K562 (cell line): ENCODE results near the gene APOBEC3A. TPM values are rescaled to one million over a fixed set of nuclear protein-coding genes. Genes with fewer than 3 reads are reported as not detected.
A peak's percentile ranks its signal among the peaks of the same experiment; 100 is the strongest.

ENCODE experiments used
- ATAC-seq: fragments of 200-7000 bp; cut with Tn5 transposase; 3 replicates; pipeline ENCODE4 v1.9.1; 2020; ENCODE audit warnings: moderate library complexity
- BruUV-seq: library from RNA; stranded (reverse); fragments of 400-500 nt; replicated peaks from 2 replicates; lab custom pipeline; 2021; lab: Mats Ljungman, UMichigan
- CTCF ChIA-PET: fragments of 300-600 bp; formaldehyde crosslinking; extraction: SDS; loops from one replicate; lab custom pipeline; 2021; ENCODE audit warnings: low intra/inter-chr PET ratio; lab: Yijun Ruan, JAX
- POLR2A ChIA-PET: fragments of 300-600, 350-650 bp; sonication (Branson Sonifier 250); formaldehyde crosslinking; extraction: SDS; loops from one replicate; lab custom pipeline; 2021; ENCODE audit warnings: antibody characterized with exemption, inconsistent platforms; lab: Yijun Ruan, JAX
- DNase-seq, 4 experiments: peaks; one replicate each; pipeline versions ENCODE4 v3.0.0 to v3.0.0-alpha.2; 2011 to 2018; ENCODE audit warnings: low spot score in 3 of 4, mixed read lengths in 3 of 4; ENCODE audit errors: extremely low read depth in 1 of 4
- FAIRE-seq: peaks from 2 replicates; lab custom pipeline; 2011; peaks lifted over from hg19 to GRCh38; lab: Jason Lieb, UNC
- H2AFZ ChIP-seq: 2 replicates; pipeline ENCODE4 v1.6.0; 2011; ENCODE audit warnings: low read depth, low read length, control low read depth, inconsistent platforms
- H3K27ac ChIP-seq: fragments of 200-600 bp; 3 replicates; pipeline ENCODE4 v1.8.0; 2011; ENCODE audit warnings: low read depth, mild to moderate bottlenecking, control low read depth, inconsistent platforms, low read length, moderate library complexity, mixed read lengths; ENCODE audit errors: extremely low read depth
- H3K27me3 ChIP-seq, 2 experiments: fragments of 300-600 bp in 1 of 2; 2 replicates in 1 of 2; 3 replicates in 1 of 2; pipeline versions ENCODE4 v1.6.0 to v1.8.0; 2011; ENCODE audit warnings: inconsistent platforms in 2 of 2, low read length in 2 of 2, mild to moderate bottlenecking in 1 of 2, mixed read lengths in 1 of 2, moderate library complexity in 1 of 2; ENCODE audit not compliant: control insufficient read depth in 2 of 2, insufficient read depth in 2 of 2
- H3K36me3 ChIP-seq: fragments of 300-600 bp; 3 replicates; pipeline ENCODE4 v1.8.0; 2011; ENCODE audit warnings: mild to moderate bottlenecking, low read length, inconsistent platforms; ENCODE audit not compliant: control insufficient read depth, insufficient read depth
- H3K4me1 ChIP-seq, 2 experiments: fragments of 200-600 bp in 1 of 2; replicated peaks in 1 of 2; 2 replicates in 1 of 2; 3 replicates in 1 of 2; pipeline versions ENCODE4 v1.5.1 to v1.8.0; 2011; ENCODE audit warnings: inconsistent platforms in 2 of 2, low read length in 2 of 2, mild to moderate bottlenecking in 1 of 2, mixed read lengths in 1 of 2, moderate library complexity in 1 of 2; ENCODE audit not compliant: control insufficient read depth in 2 of 2, insufficient read depth in 2 of 2
- H3K4me2 ChIP-seq: 2 replicates; pipeline ENCODE4 v1.6.1; 2011; ENCODE audit warnings: low read length, control low read depth, inconsistent platforms, mixed read lengths; ENCODE audit not compliant: insufficient read depth
- H3K4me3 ChIP-seq: fragments of 200-600 bp; sonication (generic), shearing (Covaris generic); 2 replicates; pipeline ENCODE4 v1.5.1; 2016; ENCODE audit warnings: control low read depth, inconsistent platforms
- H3K79me2 ChIP-seq: fragments of 200-600 bp; 3 replicates; pipeline ENCODE4 v1.8.0; 2011; ENCODE audit warnings: low read length, inconsistent platforms; ENCODE audit not compliant: control insufficient read depth, insufficient read depth
- H3K9ac ChIP-seq, 2 experiments: 2 replicates each; pipeline versions ENCODE4 v1.6.0 to v1.6.1; 2011; ENCODE audit warnings: low read depth in 2 of 2, low read length in 2 of 2, control low read depth in 1 of 2, inconsistent platforms in 1 of 2, mild to moderate bottlenecking in 1 of 2, mixed read lengths in 1 of 2; ENCODE audit not compliant: insufficient read depth in 1 of 2
- H3K9me1 ChIP-seq: one replicate; pipeline ENCODE4 v1.6.0; 2011; ENCODE audit warnings: inconsistent platforms, mild to moderate bottlenecking, low read length, moderate library complexity; ENCODE audit not compliant: control insufficient read depth, insufficient read depth
- H3K9me3 ChIP-seq: replicated peaks from 2 replicates; pipeline ENCODE4 v1.5.1; 2011; ENCODE audit warnings: low read depth, low read length, inconsistent platforms; ENCODE audit not compliant: control insufficient read depth, insufficient read depth
- H4K20me1 ChIP-seq: replicated peaks from 2 replicates; pipeline ENCODE4 v1.6.1; 2011; ENCODE audit warnings: low read length, inconsistent platforms, mixed read lengths; ENCODE audit not compliant: control insufficient read depth, insufficient read depth
- RCOR1 ChIP-seq, 2 experiments: IDR thresholded peaks; 2 replicates each; pipeline ENCODE4 v1.6.1; 2012; ENCODE audit warnings: low read depth in 2 of 2, low read length in 2 of 2, borderline replicate concordance in 1 of 2, improper control_type of control experiment in 1 of 2
- SP1 ChIP-seq: sonication (generic); formaldehyde crosslinking; IDR thresholded peaks from 2 replicates; pipeline ENCODE4 v1.8.1; 2022; ENCODE audit warnings: mild to moderate bottlenecking, missing genetic modification reagents
- SREBF2 ChIP-seq: sonication (generic); formaldehyde crosslinking; IDR thresholded peaks from 2 replicates; pipeline ENCODE4 v1.4.0; 2020; ENCODE audit warnings: mild to moderate bottlenecking, missing genetic modification reagents
- ZNF274 ChIP-seq: IDR thresholded peaks from 2 replicates; pipeline ENCODE4 v1.6.1; 2011; ENCODE audit warnings: low read depth, mild to moderate bottlenecking, low read length, moderate library complexity, borderline replicate concordance
- WGBS: fragments of 100-300 bp; shearing (Covaris generic); methylation state at CpG from one replicate; pipeline ENCODE4 v1.1.6; 2016; ENCODE audit warnings: low coverage, mixed read lengths; ENCODE audit not compliant: insufficient coverage; ENCODE audit errors: missing lambda C conversion rate; 5-methylcytosine and 5-hydroxymethylcytosine counted together
- in situ Hi-C: fragments of 300-500 bp; cut with MboI; formaldehyde crosslinking; loops from 4 replicates; pipeline ENCODE4 v1.15.0; 2018; ENCODE audit warnings: inconsistent platforms, mixed read lengths
- intact Hi-C: fragments of 100-400 bp; cut with micrococcal nuclease; formaldehyde crosslinking; loops from 2 replicates; pipeline ENCODE4 v1.14.2; 2022
- polyA plus RNA-seq, 8 experiments: library from polyadenylated mRNA; depleted of rRNA in 4 of 8; stranded (reverse) in 5 of 8; unstranded in 3 of 8; fragments of >200 nt; fragmentation: Nextera tagmentation in 2 of 8; fragmentation: Illumina TruSeq in 1 of 8; extraction: Ambion mirVana in 2 of 8; extraction: Trizol in 1 of 8; gene quantifications; 2 replicates each; pipeline versions ENCODE4 v1.2.1 to v1.2.3, GENCODE V29; 2011 to 2014; ENCODE audit warnings: inconsistent platforms in 1 of 8, missing spikeins in 1 of 8
- total RNA-seq, 7 experiments: library from RNA; depleted of rRNA in 6 of 7; stranded (reverse); fragments of >200 nt in 6 of 7; fragmentation: Illumina TruSeq in 2 of 7; extraction: Trizol in 2 of 7; gene quantifications; 2 replicates each; pipeline versions ENCODE4 v1.2.1 to v1.2.3, GENCODE V29; 2011 to 2021; ENCODE audit warnings: low replicate concordance in 1 of 7
- TF ChIP-seq, protein P1 (sequence below): fragments of 200-800 bp; sonication (Bioruptor generic); IDR thresholded peaks from 2 replicates; pipeline ENCODE4 v1.6.1; 2017; ENCODE audit warnings: missing genetic modification characterization, missing compliant biosample characterization
- TF ChIP-seq, protein P2 (sequence below): sonication (generic); formaldehyde crosslinking; IDR thresholded peaks from 2 replicates; pipeline ENCODE4 v1.8.0; 2022; ENCODE audit warnings: missing genetic modification reagents, mild to moderate bottlenecking, borderline replicate concordance

Gene APOBEC3A
- total and polyA plus RNA-seq, 9 of the 15 experiments (the other 6 are each of a cell fraction or from before 2014, with no cell fraction given) = 0.04 TPM; not detected in 8

DNA sequence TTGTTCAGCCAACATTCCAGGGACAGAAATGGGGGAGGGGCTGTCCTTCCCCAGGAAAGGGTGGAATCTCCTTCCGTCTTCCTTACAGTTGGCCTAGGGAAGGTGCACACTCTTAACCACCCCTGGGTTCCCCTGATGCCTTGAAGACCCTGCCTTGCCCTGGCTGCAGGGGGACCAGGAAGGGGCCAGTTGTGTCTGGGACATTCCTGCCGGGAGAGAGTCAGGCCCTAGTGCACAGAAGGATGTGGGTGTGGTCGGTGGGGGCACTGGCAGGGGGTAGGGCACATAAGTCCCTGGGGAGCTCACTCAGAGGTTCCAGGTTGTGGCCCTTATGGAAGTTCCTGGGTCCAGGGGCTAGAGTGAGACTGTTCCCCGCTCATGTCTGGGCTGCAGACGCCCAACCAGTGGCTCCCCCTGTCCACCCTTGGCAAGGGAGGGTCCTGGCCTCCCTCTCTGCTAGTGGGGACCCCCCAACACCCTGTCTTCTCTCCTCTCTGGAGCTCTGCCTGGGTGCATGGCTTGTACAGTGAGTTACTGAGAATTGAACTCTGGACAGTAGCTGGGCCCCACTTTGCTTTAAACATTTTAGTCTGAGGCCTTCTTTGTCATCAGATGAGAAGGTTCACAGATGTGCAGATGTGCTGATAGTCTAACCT is 2.0 kb upstream of the APOBEC3A start:
- no peaks in the 10 kb centered on the region for H3K36me3 ChIP-seq
- TF ChIP-seq, protein P1, sequence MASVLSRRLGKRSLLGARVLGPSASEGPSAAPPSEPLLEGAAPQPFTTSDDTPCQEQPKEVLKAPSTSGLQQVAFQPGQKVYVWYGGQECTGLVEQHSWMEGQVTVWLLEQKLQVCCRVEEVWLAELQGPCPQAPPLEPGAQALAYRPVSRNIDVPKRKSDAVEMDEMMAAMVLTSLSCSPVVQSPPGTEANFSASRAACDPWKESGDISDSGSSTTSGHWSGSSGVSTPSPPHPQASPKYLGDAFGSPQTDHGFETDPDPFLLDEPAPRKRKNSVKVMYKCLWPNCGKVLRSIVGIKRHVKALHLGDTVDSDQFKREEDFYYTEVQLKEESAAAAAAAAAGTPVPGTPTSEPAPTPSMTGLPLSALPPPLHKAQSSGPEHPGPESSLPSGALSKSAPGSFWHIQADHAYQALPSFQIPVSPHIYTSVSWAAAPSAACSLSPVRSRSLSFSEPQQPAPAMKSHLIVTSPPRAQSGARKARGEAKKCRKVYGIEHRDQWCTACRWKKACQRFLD (CRISPR knock-in tag) = no peak
- TF ChIP-seq, protein P2, sequence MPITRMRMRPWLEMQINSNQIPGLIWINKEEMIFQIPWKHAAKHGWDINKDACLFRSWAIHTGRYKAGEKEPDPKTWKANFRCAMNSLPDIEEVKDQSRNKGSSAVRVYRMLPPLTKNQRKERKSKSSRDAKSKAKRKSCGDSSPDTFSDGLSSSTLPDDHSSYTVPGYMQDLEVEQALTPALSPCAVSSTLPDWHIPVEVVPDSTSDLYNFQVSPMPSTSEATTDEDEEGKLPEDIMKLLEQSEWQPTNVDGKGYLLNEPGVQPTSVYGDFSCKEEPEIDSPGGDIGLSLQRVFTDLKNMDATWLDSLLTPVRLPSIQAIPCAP (CRISPR knock-in tag) = no peak
- TF ChIP-seq ZNF274 = no peak
- TF ChIP-seq SREBF2 (CRISPR knock-in tag) = no peak
- no peak for TF ChIP-seq SP1
- TF ChIP-seq RCOR1 (IDR thresholded peaks at IDR 0.05; ENCODE audit: borderline replicate concordance in 1 of 2, low read depth in 2 of 2, low read length in 2 of 2) = no peak
- H3K9me1 ChIP-seq = no peaks in the 10 kb centered on the region
- FAIRE-seq (no peak), DNase-seq (no peak), ATAC-seq (no peak)
- peak overlapping the region in 1 of 2 experiments; percentile 45; a peak in 1 of 4 replicates for H3K9ac ChIP-seq
- H3K27me3 ChIP-seq = peaks cover 0 to 11% of the 10 kb centered on the region in 2 experiments; a peak in 2 of 5 replicates
- no peak overlapping the region for H3K4me3 ChIP-seq
- CTCF ChIA-PET = no interaction called here
- WGBS = 10% methylated on average over 3 of the region's 5 CpGs
- no peaks in the 10 kb centered on the region for H4K20me1 ChIP-seq
- H3K9me3 ChIP-seq = no peaks in the 10 kb centered on the region
- H3K4me2 ChIP-seq = no peak overlapping the region
- no peaks in the 10 kb centered on the region for H3K79me2 ChIP-seq
- intact Hi-C loops = no loop called here
- no peak overlapping the region for H3K27ac ChIP-seq
- POLR2A ChIA-PET = interaction anchor here (0.7 kb wide), 1 partner anchor 250 kb away, joined by 3 read pairs; the partner anchor contains the start of gene GTPBP1
- in situ Hi-C loops = no loop called here
- peaks cover 5 to 11% of the 10 kb centered on the region in 2 experiments; a peak in 4 of 5 replicates for H3K4me1 ChIP-seq
- no TSS peak for BruUV-seq
- no peak overlapping the region for H2AFZ ChIP-seq
